Fibroblast of lung (primary cell): ENCODE measurements around the gene RTN1.

Experiments used
- EZH2 ChIP-seq: IDR thresholded peaks from 2 replicates; pipeline ENCODE4 v1.5.1; 2012; ENCODE audit warnings: low read length, control low read depth, mild to moderate bottlenecking; ENCODE audit errors: missing control alignments
- TF ChIP-seq, protein P1 (sequence below), 2 donors: IDR thresholded peaks in 1 of 2; conservative IDR thresholded peaks in 1 of 2; 1 replicate in 1 of 2; 2 replicates in 1 of 2; pipeline ENCODE4 v1.5.1; 2011 to 2012; ENCODE audit warnings: low read length in 2 of 2, control low read depth in 1 of 2, inconsistent platforms in 1 of 2, low read depth in 1 of 2, mild to moderate bottlenecking in 1 of 2

DNA sequence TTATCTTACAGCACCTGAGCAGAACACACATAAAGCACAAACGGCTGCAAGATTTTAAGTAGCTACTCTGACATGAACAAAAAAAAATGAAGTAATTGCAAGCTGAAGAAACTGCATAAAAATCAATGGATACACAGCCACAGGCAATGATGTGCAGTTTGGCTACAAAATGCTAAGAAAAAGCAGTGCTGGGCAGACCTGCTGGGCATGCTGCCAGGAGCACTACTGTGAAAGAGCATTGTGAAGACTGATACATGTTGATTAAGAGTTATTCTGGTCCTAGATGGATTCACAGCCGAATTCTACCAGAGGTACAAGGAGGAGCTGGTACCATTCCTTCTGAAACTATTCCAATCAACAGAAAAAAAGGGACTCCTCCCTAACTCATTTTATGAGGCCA, 20.1 kb upstream of the RTN1 start:
- TF ChIP-seq, protein P1, sequence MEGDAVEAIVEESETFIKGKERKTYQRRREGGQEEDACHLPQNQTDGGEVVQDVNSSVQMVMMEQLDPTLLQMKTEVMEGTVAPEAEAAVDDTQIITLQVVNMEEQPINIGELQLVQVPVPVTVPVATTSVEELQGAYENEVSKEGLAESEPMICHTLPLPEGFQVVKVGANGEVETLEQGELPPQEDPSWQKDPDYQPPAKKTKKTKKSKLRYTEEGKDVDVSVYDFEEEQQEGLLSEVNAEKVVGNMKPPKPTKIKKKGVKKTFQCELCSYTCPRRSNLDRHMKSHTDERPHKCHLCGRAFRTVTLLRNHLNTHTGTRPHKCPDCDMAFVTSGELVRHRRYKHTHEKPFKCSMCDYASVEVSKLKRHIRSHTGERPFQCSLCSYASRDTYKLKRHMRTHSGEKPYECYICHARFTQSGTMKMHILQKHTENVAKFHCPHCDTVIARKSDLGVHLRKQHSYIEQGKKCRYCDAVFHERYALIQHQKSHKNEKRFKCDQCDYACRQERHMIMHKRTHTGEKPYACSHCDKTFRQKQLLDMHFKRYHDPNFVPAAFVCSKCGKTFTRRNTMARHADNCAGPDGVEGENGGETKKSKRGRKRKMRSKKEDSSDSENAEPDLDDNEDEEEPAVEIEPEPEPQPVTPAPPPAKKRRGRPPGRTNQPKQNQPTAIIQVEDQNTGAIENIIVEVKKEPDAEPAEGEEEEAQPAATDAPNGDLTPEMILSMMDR (conservative IDR thresholded peaks at IDR 0.05 in 1 of 2, IDR thresholded peaks at IDR 0.05 in 1 of 2; ENCODE audit: low read depth in 1 of 2, low read length in 2 of 2) = no peak
- no peak for TF ChIP-seq EZH2
